Activated CD4-positive, alpha-beta T cell treated with anti-CD3 and anti-CD28 coated beads for 36 hours (primary cell): Measurements from ENCODE around the gene TSHZ1. TPM values are rescaled to one million over a fixed set of nuclear protein-coding genes. Genes with fewer than 3 reads are reported as not detected.

Experiments
- ATAC-seq: fragments of 200-7000 bp; cut with Tn5 transposase; one replicate; pipeline ENCODE4 v1.10.0; 2021; ENCODE audit warnings: mild to moderate bottlenecking, moderate library complexity
- CTCF ChIA-PET: fragments of 350-600 bp; sonication (Branson Sonifier 250); formaldehyde crosslinking; loops from one replicate; lab custom pipeline; 2021; ENCODE audit warnings: antibody characterized with exemption; lab: Charles Lee
- POLR2A ChIA-PET: fragments of 350-600 bp; sonication (Branson Sonifier 250); formaldehyde crosslinking; loops from one replicate; lab custom pipeline; 2021; ENCODE audit warnings: antibody characterized with exemption, inconsistent platforms; lab: Charles Lee
- DNase-seq: peaks from one replicate; pipeline ENCODE4 v3.0.0-alpha.2; 2020
- H3K27ac Mint-ChIP-seq: one replicate; pipeline ENCODE4 v1.8.0; 2021; ENCODE audit warnings: mixed read lengths
- H3K27me3 Mint-ChIP-seq: one replicate; pipeline ENCODE4 v1.8.0; 2021; ENCODE audit warnings: mixed read lengths
- H3K36me3 Mint-ChIP-seq: one replicate; pipeline ENCODE4 v1.8.0; 2021; ENCODE audit warnings: low read depth, mixed read lengths
- H3K4me1 Mint-ChIP-seq: one replicate; pipeline ENCODE4 v1.8.0; 2021; ENCODE audit warnings: mixed read lengths
- H3K4me3 Mint-ChIP-seq: one replicate; pipeline ENCODE4 v1.8.0; 2021; ENCODE audit warnings: mild to moderate bottlenecking, moderate library complexity, mixed read lengths
- H3K9me3 Mint-ChIP-seq: one replicate; pipeline ENCODE4 v1.8.0; 2021; ENCODE audit warnings: low read depth, mixed read lengths
- intact Hi-C, 2 experiments: fragments of 100-400 bp; cut with DNase I in 1 of 2; cut with micrococcal nuclease in 1 of 2; formaldehyde crosslinking; loops; one replicate each; pipeline versions ENCODE4 v1.14.2 to v1.15.1; 2022 to 2024; cut with DNase I, micrococcal nuclease
- total RNA-seq, 2 experiments: library from RNA; stranded (reverse); gene quantifications; one replicate each; pipeline ENCODE4 v1.2.3, GENCODE V29; 2021

TSHZ1 gene
- total RNA-seq, 2 experiments from 2014 or later, result 12.0 to 13.4 TPM

DNA sequence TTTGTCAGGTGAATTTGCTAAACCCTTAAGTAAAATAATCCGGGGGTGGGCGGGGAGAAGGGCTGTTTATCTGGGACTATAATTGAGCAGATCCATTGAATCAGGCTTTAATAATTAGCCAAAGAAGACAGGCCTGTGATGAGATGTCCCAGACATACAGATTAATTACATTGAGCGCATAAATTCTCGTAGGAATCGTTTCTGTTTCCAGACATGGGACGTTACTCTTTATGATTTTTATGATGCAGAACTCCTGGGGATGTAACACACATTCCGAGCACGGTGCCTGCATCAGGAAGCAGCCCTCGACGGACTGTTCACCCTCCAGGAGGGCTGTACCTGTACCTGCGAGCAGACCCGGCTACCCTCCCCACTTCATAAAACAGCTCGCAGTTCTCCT is 128.0 kb downstream of the TSHZ1 start:
- no peaks in the 10 kb centered on the region for H3K36me3 Mint-ChIP-seq
- intact Hi-C loops, result no loop called here
- H3K4me3 Mint-ChIP-seq, result no peak overlapping the region
- CTCF ChIA-PET, result interaction anchor here (0.7 kb wide), 1 partner anchor 247 kb away, joined by 3 read pairs; no protein-coding TSS in a partner anchor
- H3K27ac Mint-ChIP-seq, result no peak overlapping the region
- ATAC-seq (no peak), DNase-seq (no peak)
- no peaks in the 10 kb centered on the region for H3K27me3 Mint-ChIP-seq
- H3K9me3 Mint-ChIP-seq, result no peaks in the 10 kb centered on the region
- no peaks in the 10 kb centered on the region for H3K4me1 Mint-ChIP-seq
- POLR2A ChIA-PET, result no interaction called here

Other genes starting within 250 kb of the TSHZ1 start
- gene PTGR3, start 1.7 kb upstream of the TSHZ1 start, total RNA-seq, result 10 to 100 TPM; 14.4 to 23.3 TPM
- gene SMIM21, start 216.9 kb downstream of the TSHZ1 start, total RNA-seq, result not detected